Cerebellar cortex (tissue), 1 donor: ENCODE measurements around the gene SSX7.
"Not testable (repeated sequence)": the region's sequence is repeated elsewhere in the genome, so short reads cannot be mapped to it uniquely, and the experiment has no call there.

Source experiments
- DNase-seq: peaks from one replicate; pipeline ENCODE4 v3.0.0-alpha.2; 2015; ENCODE audit warnings: low spot score

Gene SSX7, protein sequence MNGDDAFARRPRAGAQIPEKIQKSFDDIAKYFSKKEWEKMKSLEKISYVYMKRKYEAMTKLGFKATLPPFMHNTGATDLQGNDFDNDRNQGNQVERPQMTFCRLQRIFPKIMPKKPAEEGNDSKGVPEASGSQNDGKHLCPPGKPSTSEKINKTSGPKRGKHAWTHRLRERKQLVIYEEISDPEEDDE

DNA sequence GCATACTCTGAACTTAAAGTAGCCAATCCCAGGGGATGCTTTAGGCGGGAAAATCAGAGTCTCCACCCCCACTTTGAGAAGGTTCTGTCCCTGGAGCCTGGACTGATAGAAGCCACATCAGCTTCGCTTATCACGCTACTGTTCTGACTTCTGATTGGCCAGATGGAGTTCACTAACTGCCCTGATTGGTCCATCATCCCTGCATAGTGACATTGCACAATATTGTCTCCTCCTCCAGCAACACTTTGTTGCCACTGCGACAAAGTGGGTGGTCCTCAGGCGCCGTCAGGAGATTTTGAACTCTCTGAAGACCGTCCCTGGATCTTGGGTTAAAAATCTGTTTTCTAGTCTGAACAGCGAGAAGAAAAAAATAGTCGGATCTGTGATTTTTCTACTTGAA lies at the start of gene SSX7:
SSX7 (minus strand) TSS at position 101 of the 400 bp plus-strand sequence. CDS start 1,428 bp downstream, outside the sequence.
- not testable (repeated sequence) for DNase-seq

DNA sequence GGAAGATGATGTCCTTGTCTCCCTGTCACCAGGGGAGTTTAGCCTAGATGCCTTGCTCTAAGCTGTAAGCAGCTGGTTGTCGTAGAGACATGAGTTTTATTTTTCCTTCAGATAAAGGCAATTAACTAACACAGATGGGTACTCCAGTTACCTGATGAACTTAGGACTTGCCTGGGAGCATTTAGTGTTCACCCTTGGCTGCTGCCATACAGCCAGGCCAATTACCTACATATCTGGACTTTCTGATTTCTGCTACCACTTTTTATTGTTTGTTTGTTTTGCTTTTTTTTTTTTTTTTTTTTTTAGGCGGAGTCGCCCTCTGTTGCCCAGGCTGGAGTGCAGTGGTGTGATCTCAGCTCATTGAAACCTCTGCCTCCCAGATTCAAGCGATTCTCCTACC lies 37.3 kb upstream of the SSX7 start:
- DNase-seq = not testable (repeated sequence)

GRCh38 chrX:52662218-52662617 lies 7.5 kb upstream of the SSX7 start:
- DNase-seq = not testable (repeated sequence)

GRCh38 chrX:52655475-52655874 lies 775 bp upstream of the SSX7 start:
- DNase-seq = not testable (repeated sequence)

DNA sequence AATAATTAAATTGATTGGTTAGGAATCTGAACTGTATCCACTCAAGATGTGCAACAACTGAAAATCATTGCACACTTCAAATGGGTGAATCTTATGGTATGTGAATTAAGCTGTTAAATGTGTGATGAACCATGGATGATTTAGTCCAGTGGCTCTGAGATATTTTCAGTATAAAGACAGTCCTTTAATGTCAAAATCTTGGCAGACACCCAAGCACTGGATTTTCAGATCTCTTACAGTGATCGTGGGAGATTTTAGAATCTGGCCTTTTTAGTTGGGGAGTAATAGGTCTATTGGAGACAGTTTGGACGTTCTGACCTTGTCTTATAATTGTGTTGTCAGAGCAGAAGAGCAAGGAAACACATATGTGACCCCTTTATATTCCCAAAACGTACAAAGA lies 4.0 kb downstream of the SSX7 start:
- not testable (repeated sequence) for DNase-seq

DNA sequence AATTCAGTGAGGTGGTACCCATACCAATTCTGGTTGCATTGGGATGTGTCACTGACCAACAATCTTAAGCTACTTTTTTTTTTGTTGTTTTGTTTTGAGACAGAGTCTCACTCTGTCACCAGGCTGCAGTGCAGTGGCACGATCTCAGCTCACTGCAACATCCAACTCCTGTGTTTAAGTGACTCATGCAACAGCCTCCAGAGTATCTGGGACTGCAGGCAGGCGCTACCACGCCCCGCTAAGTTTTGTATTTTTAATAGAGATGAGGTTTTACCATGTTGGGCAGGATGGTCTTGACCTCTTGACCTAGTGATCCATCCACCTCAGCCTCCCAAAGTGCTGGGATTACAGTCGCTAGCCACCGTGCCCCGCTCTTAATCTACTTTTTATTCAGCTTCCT lies 5.7 kb downstream of the SSX7 start:
- DNase-seq = not testable (repeated sequence)

DNA sequence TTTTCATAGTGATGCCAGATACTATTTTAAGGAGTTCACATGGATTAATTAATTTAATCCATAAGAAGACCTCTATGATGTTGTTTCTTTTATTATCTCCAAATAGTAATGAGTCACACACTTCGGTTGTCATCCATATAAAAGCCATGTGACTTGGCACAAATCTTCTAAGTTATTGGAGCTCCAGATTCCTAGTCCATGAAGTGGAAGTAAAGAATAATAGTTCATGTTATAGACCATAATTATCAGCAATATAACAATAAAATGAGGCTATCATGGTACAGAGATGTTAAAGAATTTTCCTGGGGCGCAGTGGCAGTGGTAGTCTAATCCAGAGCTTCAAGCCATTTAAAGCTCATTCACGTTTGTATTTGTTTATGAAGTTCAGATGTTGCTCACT lies 26.2 kb downstream of the SSX7 start:
- not testable (repeated sequence) for DNase-seq

GRCh38 chrX:52620661-52621060 lies 34.0 kb downstream of the SSX7 start:
- DNase-seq = not testable (repeated sequence)

DNA sequence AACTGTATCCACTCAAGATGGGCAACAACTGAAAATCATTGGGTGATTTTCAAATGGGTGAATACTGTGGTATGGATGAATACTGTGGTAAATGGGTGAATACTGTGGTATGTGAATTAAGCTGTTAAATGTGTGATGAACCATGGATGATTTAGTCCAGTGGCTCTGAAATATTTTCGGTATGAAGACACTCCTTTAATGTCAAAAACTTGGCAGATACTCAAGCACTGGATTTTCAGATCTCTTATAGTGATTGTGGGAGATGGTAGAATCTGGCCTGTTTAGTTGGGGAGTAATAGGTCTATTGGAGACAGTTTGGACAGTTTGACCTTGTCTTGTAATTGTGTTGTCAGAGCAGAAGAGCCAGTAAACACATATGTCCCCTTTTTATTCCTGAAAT lies 45.7 kb downstream of the SSX7 start:
- no peak for DNase-seq

- DNase-seq = not testable (repeated sequence)
These were observed 51.5 kb downstream of the SSX7 start for GRCh38 chrX:52603151-52603550.

DNA sequence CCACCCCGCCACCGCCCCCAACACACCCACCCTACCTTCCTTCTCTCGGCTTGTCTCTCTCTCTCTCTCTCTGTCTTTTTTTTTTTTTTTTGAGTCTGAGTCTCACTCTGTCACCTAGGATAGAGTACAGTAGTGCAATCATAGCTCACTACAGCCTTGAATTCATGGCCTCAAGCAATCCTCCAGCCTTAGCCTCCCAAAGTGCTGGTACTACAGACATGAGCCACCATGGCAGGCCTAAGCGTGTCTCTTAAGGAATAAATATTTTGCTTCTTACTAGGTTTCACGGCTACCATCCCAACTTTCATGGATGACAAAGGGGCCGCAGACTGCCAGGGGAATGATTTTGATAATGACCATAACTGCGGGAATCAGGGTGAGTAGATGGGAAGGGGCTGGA lies 55.8 kb downstream of the SSX7 start:
- no peak for DNase-seq

GRCh38 chrX:52594658-52595057 lies 60.0 kb downstream of the SSX7 start:
- DNase-seq = no peak
